Sigmoid colon (tissue), 7 donors: Measurements from ENCODE around the gene FHOD3. TPM values are rescaled to one million over a fixed set of nuclear protein-coding genes. Genes with fewer than 3 reads are reported as not detected.

Source experiments
- DNase-seq: peaks from one replicate; pipeline ENCODE4 v3.0.0-alpha.2; 2019
- H3K27ac ChIP-seq, 4 donors: fragments of 200-600 bp; sonication (generic); one replicate each; pipeline ENCODE4 v1.5.1; 2016 to 2019; ENCODE audit warnings: mild to moderate bottlenecking in 1 of 4
- H3K27me3 ChIP-seq, 3 donors: fragments of 200-600 bp; sonication (generic); one replicate each; pipeline ENCODE4 v1.5.1; 2019; ENCODE audit warnings: mild to moderate bottlenecking in 1 of 3
- H3K36me3 ChIP-seq, 4 donors: fragments of 200-600 bp; sonication (generic); one replicate each; pipeline ENCODE4 v1.5.1; 2016 to 2019
- H3K4me1 ChIP-seq, 4 donors: fragments of 200-600 bp; sonication (generic); one replicate each; pipeline ENCODE4 v1.5.1; 2017 to 2019
- H3K4me3 ChIP-seq, 4 donors: fragments of 200-600 bp; sonication (generic); one replicate each; pipeline ENCODE4 v1.5.1; 2017 to 2019; ENCODE audit warnings: mild to moderate bottlenecking in 2 of 4, moderate library complexity in 1 of 4
- H3K9me3 ChIP-seq, 4 donors: fragments of 200-600 bp in 3 of 4; sonication (generic) in 3 of 4; one replicate each; pipeline versions ENCODE4 v1.5.1 to v1.6.1; 2013 to 2019
- EP300 ChIP-seq, 4 donors: sonication (generic); formaldehyde crosslinking; IDR thresholded peaks; one replicate each; pipeline ENCODE4 v1.6.1; 2017; ENCODE audit warnings: antibody characterized with exemption in 4 of 4
- POLR2A ChIP-seq, 2 donors: fragments of 450-650 bp; IDR thresholded peaks; one replicate each; pipeline ENCODE4 v1.6.1; 2016; ENCODE audit warnings: antibody characterized with exemption in 2 of 2, mild to moderate bottlenecking in 2 of 2, moderate library complexity in 2 of 2
- POLR2AphosphoS5 ChIP-seq, 4 donors: sonication (generic); formaldehyde crosslinking; IDR thresholded peaks; one replicate each; pipeline ENCODE4 v1.6.1; 2017; ENCODE audit warnings: antibody characterized with exemption in 4 of 4
- WGBS, 2 donors: extraction: QIAGEN DNeasy Blood & Tissue Kit; methylation state at CpG; one replicate each; pipeline ENCODE4 v1.1.7; 2013; 5-methylcytosine and 5-hydroxymethylcytosine counted together
- intact Hi-C: fragments of 100-400 bp; cut with DNase I; formaldehyde crosslinking; loops from one replicate; pipeline ENCODE4 v1.15.1; 2023
- polyA plus RNA-seq, 3 donors: library from polyadenylated mRNA; stranded (reverse); fragments of 200-250 nt; gene quantifications; one replicate each; pipeline ENCODE4 v1.2.3, GENCODE V29; 2013
- total RNA-seq, 4 donors: library from RNA; depleted of rRNA; stranded (reverse); fragments of >200 nt; gene quantifications; one replicate each; pipeline ENCODE4 v1.1.0, GENCODE V29; 2016
- TF ChIP-seq, protein P1 (sequence below), 4 experiments: fragments of 450-650 bp in 3 of 4; fragments of 200-600 bp in 1 of 4; IDR thresholded peaks; one replicate each; pipeline ENCODE4 v1.5.1; 2016 to 2019; ENCODE audit warnings: antibody characterized with exemption in 4 of 4, mild to moderate bottlenecking in 3 of 4, moderate library complexity in 2 of 4
- donor health status: healthy with polysubstance abuse.
- donor health status: Bipolar disorder and iron deficiency.
- donor health status: healthy.

FHOD3 gene
- total and polyA plus RNA-seq, 7 donors: 1.2 to 24.9 (median 9.5) TPM

DNA sequence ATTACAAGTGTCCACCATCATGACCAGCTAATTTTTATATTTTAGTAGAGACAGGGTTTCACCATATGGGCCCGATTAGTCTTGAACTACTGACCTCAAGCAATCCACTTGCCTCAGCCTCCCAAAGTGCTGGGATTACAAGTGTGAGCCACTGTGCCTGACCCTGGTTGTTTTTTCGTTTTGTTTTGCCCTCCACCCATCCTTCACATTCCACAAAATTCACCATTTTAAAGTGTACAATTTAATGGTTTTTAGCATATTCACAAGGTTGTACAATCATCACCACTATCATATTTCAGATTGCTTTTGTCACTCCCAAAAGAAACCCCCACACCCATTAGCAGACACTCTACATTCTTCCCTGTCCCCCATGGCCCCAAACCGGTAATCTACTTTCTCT, 316.3 kb downstream of the FHOD3 start:
- DNase-seq: no peak
- H3K27ac ChIP-seq: no peak overlapping the region
- intact Hi-C loops: no loop called here
- TF ChIP-seq EP300 (IDR thresholded peaks at IDR 0.05): no peak
- no peak for TF ChIP-seq POLR2AphosphoS5 (IDR thresholded peaks at IDR 0.05)
- TF ChIP-seq, protein P1, sequence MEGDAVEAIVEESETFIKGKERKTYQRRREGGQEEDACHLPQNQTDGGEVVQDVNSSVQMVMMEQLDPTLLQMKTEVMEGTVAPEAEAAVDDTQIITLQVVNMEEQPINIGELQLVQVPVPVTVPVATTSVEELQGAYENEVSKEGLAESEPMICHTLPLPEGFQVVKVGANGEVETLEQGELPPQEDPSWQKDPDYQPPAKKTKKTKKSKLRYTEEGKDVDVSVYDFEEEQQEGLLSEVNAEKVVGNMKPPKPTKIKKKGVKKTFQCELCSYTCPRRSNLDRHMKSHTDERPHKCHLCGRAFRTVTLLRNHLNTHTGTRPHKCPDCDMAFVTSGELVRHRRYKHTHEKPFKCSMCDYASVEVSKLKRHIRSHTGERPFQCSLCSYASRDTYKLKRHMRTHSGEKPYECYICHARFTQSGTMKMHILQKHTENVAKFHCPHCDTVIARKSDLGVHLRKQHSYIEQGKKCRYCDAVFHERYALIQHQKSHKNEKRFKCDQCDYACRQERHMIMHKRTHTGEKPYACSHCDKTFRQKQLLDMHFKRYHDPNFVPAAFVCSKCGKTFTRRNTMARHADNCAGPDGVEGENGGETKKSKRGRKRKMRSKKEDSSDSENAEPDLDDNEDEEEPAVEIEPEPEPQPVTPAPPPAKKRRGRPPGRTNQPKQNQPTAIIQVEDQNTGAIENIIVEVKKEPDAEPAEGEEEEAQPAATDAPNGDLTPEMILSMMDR (IDR thresholded peaks at IDR 0.05): no peak
- no peak for TF ChIP-seq POLR2A (IDR thresholded peaks at IDR 0.05)
- no peaks in the 10 kb centered on the region for H3K4me1 ChIP-seq
- H3K4me3 ChIP-seq: no peak overlapping the region
- H3K27me3 ChIP-seq: no peaks in the 10 kb centered on the region
- no peaks in the 10 kb centered on the region for H3K9me3 ChIP-seq
- WGBS, 2 donors: 88 to 90% methylated on average over 3 of the region's 3 CpGs
- no peaks in the 10 kb centered on the region for H3K36me3 ChIP-seq

DNA sequence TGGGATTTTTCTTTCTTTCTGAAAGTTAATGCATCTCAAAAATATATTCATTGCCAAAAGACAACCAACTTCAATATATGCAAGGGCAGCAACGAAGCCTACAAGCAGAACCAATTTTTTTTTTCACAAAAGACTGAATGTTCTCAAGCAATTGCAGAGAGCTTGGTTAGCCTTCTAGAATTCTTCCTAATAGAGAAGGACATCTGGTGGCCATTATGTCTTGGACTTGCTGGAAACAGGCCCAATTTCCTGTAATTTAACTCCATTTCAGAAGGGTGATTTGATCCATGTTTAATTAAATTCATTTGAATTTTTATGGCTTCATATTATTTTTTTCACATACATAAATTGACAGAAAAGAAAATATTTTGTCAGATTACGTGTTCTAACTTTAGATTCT, 323.3 kb downstream of the FHOD3 start:
- intact Hi-C loops: no loop called here
- WGBS, 2 donors: 41 to 43% methylated on average over 2 of the region's 2 CpGs

GRCh38 chr18:36622610-36623009, 325.1 kb downstream of the FHOD3 start:
- Histone ChIP-seq H3K4me1 (no peaks in the 10 kb centered on the region), H3K27me3 (no peaks in the 10 kb centered on the region), H3K27ac (no peak overlapping the region), H3K36me3 (no peaks in the 10 kb centered on the region), H3K4me3 (no peak overlapping the region), H3K9me3 (no peaks in the 10 kb centered on the region)
- WGBS, 2 donors: 94 to 95% methylated on average over 5 of the region's 5 CpGs
- DNase-seq: no peak
- no peak for TF ChIP-seq EP300 (IDR thresholded peaks at IDR 0.05)
- TF ChIP-seq POLR2AphosphoS5 (IDR thresholded peaks at IDR 0.05): no peak
- TF ChIP-seq, protein P1 (IDR thresholded peaks at IDR 0.05): no peak
- no peak for TF ChIP-seq POLR2A (IDR thresholded peaks at IDR 0.05)
- intact Hi-C loops: no loop called here

More for the DNA sequence above, 323.3 kb downstream of the FHOD3 start:
- no peak overlapping the region for H3K4me3 ChIP-seq
- H3K27ac ChIP-seq: no peak overlapping the region
- no peaks in the 10 kb centered on the region for H3K9me3 ChIP-seq
- H3K4me1 ChIP-seq: no peaks in the 10 kb centered on the region
- no peaks in the 10 kb centered on the region for H3K27me3 ChIP-seq
- H3K36me3 ChIP-seq: no peaks in the 10 kb centered on the region
- DNase-seq: no peak
- TF ChIP-seq, protein P1 (IDR thresholded peaks at IDR 0.05): no peak
- TF ChIP-seq POLR2AphosphoS5 (IDR thresholded peaks at IDR 0.05) (no peak), POLR2A (IDR thresholded peaks at IDR 0.05) (no peak), EP300 (IDR thresholded peaks at IDR 0.05) (no peak)

DNA sequence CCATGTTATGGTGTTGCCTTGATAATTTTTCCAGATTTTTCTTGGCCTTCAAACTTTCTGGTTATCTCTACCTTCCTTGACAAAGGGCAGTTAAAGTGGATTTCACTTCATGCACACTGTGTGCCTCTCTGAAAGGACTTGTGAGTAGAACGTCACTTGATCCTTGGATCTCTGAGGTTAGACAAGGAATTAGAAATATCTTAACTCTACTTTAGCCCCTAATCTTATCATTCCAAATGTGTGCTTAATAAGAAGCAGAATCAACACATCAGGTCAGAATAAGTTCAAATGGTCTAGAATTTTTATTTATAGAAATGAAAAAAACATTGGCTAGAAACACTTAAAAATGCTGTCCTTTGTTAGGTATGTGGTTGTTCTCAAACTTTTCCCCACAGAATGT, 325.6 kb downstream of the FHOD3 start:
- no peak overlapping the region for H3K27ac ChIP-seq
- H3K36me3 ChIP-seq: no peaks in the 10 kb centered on the region
- no peak overlapping the region for H3K4me3 ChIP-seq
- 88 to 92% methylated on average over 1 of the region's 1 CpG for WGBS, 2 donors
- TF ChIP-seq, protein P1 (IDR thresholded peaks at IDR 0.05): no peak
- TF ChIP-seq POLR2A (IDR thresholded peaks at IDR 0.05) (no peak), EP300 (IDR thresholded peaks at IDR 0.05) (no peak), POLR2AphosphoS5 (IDR thresholded peaks at IDR 0.05) (no peak)
- intact Hi-C loops: no loop called here
- no peaks in the 10 kb centered on the region for H3K4me1 ChIP-seq
- no peaks in the 10 kb centered on the region for H3K9me3 ChIP-seq
- DNase-seq: no peak
- no peaks in the 10 kb centered on the region for H3K27me3 ChIP-seq

- intact Hi-C loops: no loop called here
- no peak for DNase-seq
- no peak overlapping the region for H3K27ac ChIP-seq
- H3K4me1 ChIP-seq: peaks cover 0 to under 1% (median 0%) of the 10 kb centered on the region in 4 donors
- H3K36me3 ChIP-seq: no peaks in the 10 kb centered on the region
- no peak for TF ChIP-seq POLR2A (IDR thresholded peaks at IDR 0.05)
- no peak for TF ChIP-seq POLR2AphosphoS5 (IDR thresholded peaks at IDR 0.05)
- TF ChIP-seq EP300 (IDR thresholded peaks at IDR 0.05): no peak
- TF ChIP-seq, protein P1 (IDR thresholded peaks at IDR 0.05): no peak
- H3K4me3 ChIP-seq: no peak overlapping the region
- 79 to 89% methylated on average over 4 of the region's 4 CpGs for WGBS, 2 donors
- no peaks in the 10 kb centered on the region for H3K27me3 ChIP-seq
- H3K9me3 ChIP-seq: no peaks in the 10 kb centered on the region
Observed at GRCh38 chr18:36623681-36624190, 326.2 kb downstream of the FHOD3 start.
